GM19455 (cell line): ENCODE measurements around the gene CCDC40.

Experiments
- ATAC-seq: cut with Tn5 transposase; IDR thresholded peaks from one replicate; pipeline ENCODE4 v1.9.1; 2021; ENCODE audit not compliant: unreplicated experiment

The CCDC40 gene

DNA sequence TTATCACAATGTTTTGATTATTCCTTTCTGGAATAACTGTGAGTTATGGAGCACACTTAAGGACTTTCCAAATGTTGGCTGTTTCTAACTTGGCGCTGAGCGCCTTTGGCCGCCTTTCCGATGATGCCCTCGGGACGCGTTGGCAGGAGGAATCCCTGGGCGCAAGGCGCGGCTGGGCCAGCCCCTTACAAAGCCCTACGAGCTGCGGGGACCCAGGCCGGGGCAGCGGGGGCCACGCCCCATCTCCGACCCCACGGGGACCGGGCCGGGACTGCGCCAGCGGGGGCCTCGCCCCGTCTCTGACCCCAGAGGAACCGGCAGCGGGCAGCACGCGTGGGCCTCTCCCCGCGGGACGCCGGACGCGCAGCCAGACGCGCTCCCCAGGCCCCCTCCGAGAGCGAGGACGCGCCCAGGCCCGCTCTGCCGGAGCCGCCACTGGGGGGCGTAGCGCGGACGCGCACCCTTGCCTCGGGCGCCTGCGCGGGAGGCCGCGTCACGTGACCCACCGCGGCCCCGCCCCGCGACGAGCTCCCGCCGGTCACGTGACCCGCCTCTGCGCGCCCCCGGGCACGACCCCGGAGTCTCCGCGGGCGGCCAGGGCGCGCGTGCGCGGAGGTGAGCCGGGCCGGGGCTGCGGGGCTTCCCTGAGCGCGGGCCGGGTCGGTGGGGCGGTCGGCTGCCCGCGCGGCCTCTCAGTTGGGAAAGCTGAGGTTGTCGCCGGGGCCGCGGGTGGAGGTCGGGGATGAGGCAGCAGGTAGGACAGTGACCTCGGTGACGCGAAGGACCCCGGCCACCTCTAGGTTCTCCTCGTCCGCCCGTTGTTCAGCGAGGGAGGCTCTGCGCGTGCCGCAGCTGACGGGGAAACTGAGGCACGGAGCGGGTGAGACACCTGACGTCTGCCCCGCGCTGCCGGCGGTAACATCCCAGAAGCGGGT, 64.8 kb downstream of the CCDC40 start, which contains the start of gene GAA:
TSS of gene GAA (plus strand) at position 571 of the 935 bp plus-strand sequence. CDS start 3,006 bp downstream, outside the sequence.
- peak; percentile 79 for ATAC-seq

DNA sequence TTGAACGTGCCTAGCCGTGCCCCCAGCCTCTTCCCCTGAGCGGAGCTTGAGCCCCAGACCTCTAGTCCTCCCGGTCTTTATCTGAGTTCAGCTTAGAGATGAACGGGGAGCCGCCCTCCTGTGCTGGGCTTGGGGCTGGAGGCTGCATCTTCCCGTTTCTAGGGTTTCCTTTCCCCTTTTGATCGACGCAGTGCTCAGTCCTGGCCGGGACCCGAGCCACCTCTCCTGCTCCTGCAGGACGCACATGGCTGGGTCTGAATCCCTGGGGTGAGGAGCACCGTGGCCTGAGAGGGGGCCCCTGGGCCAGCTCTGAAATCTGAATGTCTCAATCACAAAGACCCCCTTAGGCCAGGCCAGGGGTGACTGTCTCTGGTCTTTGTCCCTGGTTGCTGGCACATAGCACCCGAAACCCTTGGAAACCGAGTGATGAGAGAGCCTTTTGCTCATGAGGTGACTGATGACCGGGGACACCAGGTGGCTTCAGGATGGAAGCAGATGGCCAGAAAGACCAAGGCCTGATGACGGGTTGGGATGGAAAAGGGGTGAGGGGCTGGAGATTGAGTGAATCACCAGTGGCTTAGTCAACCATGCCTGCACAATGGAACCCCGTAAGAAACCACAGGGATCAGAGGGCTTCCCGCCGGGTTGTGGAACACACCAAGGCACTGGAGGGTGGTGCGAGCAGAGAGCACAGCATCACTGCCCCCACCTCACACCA, 65.7 kb downstream of the CCDC40 start:
- peak; percentile 2 for ATAC-seq

DNA sequence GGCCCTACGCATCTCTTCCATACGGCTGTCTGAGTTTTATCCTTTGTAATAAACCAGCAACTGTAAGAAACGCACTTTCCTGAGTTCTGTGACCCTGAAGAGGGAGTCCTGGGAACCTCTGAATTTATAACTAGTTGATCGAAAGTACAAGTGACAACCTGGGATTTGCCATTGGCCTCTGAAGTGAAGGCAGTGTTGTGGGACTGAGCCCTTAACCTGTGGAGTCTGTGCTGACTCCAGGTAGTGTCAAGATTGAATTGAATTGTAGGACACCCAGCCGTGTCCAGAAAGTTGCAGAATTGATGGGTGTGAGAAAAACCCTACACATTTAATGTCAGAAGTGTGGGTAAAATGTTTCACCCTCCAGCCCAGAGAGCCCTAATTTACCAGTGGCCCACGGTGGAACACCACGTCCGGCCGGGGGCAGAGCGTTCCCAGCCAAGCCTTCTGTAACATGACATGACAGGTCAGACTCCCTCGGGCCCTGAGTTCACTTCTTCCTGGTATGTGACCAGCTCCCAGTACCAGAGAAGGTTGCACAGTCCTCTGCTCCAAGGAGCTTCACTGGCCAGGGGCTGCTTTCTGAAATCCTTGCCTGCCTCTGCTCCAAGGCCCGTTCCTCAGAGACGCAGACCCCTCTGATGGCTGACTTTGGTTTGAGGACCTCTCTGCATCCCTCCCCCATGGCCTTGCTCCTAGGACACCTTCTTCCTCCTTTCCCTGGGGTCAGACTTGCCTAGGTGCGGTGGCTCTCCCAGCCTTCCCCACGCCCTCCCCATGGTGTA, 66.4 kb downstream of the CCDC40 start:
- ATAC-seq, result no peak

DNA sequence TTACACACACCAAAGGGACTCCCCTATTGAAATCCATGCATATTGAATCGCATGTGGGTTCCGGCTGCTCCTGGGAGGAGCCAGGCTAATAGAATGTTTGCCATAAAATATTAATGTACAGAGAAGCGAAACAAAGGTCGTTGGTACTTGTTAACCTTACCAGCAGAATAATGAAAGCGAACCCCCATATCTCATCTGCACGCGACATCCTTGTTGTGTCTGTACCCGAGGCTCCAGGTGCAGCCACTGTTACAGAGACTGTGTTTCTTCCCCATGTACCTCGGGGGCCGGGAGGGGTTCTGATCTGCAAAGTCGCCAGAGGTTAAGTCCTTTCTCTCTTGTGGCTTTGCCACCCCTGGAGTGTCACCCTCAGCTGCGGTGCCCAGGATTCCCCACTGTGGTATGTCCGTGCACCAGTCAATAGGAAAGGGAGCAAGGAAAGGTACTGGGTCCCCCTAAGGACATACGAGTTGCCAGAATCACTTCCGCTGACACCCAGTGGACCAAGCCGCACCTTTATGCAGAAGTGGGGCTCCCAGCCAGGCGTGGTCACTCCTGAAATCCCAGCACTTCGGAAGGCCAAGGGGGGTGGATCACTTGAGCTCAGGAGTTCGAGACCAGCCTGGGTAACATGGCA, 67.1 kb downstream of the CCDC40 start:
- ATAC-seq, result no peak

DNA sequence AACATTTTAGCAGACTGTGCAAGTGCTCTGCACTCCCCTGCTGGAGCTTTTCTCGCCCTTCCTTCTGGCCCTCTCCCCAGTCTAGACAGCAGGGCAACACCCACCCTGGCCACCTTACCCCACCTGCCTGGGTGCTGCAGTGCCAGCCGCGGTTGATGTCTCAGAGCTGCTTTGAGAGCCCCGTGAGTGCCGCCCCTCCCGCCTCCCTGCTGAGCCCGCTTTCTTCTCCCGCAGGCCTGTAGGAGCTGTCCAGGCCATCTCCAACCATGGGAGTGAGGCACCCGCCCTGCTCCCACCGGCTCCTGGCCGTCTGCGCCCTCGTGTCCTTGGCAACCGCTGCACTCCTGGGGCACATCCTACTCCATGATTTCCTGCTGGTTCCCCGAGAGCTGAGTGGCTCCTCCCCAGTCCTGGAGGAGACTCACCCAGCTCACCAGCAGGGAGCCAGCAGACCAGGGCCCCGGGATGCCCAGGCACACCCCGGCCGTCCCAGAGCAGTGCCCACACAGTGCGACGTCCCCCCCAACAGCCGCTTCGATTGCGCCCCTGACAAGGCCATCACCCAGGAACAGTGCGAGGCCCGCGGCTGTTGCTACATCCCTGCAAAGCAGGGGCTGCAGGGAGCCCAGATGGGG, 68.0 kb downstream of the CCDC40 start:
- no peak for ATAC-seq

DNA sequence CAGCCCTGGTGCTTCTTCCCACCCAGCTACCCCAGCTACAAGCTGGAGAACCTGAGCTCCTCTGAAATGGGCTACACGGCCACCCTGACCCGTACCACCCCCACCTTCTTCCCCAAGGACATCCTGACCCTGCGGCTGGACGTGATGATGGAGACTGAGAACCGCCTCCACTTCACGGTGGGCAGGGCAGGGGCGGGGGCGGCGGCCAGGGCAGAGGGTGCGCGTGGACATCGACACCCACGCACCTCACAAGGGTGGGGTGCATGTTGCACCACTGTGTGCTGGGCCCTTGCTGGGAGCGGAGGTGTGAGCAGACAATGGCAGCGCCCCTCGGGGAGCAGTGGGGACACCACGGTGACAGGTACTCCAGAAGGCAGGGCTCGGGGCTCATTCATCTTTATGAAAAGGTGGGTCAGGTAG, 68.5 kb downstream of the CCDC40 start:
- no peak for ATAC-seq

DNA sequence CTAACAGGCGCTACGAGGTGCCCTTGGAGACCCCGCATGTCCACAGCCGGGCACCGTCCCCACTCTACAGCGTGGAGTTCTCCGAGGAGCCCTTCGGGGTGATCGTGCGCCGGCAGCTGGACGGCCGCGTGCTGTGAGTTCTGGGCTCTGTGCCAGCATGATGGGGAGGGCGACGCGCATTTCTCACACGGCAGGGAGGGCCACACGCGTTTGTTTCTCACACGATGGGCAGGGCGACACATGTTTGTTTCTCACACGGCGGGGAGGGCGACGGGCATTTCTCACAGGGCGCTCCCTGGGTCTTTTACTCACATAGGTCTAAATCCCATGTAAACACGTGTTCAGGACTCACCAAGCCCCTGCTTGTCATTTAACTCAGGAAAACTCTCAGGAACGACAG, 69.3 kb downstream of the CCDC40 start:
- ATAC-seq, result no peak

DNA sequence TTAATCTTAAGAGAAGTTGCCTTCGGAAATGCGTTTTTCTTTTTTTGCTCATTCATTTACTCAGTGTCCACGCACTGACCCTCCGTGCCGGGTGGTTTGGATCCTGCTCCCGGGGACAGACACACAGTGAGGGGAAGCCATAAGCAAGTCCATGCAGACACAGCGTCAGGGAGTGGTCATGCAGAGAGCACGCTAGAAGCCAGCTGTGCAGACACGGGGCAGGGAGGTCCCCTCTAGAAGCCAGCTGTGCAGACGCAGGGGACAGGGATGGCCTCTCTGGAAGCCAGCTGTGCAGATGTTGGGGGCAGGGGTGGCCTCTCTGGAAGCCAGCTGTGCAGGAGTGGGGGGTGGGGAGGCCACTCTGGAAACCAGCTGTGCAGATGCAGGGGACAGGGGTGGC, 69.7 kb downstream of the CCDC40 start:
- ATAC-seq, result no peak

DNA sequence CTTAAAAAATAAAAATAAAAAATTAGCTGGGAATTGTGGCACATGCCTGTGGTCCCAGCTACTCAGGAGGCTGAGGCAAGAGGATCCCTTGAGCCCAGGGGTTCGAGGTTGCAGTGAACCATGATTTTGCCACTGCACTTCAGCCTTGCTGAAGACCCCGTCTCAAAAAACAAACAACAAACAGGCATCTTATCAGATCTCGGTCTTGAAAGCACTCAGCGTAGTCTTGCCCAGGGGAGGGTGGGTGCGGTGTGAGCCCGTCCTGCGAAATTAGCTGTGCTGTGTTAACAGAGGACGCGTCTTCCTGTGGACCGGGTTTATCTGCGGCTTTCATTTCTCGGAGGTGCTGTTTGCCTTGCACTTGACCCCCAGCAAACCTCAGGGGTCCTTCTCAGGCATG, 70.3 kb downstream of the CCDC40 start:
- ATAC-seq, result no peak

DNA sequence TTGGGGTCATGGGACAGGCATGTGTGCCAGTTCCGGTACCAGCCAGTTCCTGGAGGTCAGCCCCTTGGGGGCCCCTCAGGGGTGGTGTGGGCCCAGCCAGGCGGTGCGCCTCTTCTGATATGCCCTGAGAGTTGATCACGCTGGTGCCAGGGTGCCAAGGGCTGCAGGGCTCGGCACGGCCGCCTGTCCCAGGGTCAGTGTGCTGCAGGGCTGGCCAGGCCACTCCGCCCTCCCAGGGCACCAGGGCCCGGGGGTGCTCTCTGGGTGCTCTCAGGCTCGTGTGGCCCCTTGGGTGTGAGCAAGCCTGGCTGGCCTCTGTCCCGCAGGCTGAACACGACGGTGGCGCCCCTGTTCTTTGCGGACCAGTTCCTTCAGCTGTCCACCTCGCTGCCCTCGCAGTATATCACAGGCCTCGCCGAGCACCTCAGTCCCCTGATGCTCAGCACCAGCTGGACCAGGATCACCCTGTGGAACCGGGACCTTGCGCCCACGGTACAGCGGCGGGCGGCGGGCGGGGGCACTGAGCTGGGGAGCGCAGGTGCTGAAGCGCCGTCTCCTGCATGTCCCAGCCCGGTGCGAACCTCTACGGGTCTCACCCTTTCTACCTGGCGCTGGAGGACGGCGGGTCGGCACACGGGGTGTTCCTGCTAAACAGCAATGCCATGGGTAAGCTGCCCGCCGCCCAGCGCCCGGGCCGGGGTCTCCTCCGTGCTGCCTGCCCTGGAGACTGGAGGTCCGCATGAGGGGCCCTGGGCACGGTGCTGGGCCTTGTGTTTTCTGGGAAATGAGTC, 71.0 kb downstream of the CCDC40 start:
- ATAC-seq, result no peak

DNA sequence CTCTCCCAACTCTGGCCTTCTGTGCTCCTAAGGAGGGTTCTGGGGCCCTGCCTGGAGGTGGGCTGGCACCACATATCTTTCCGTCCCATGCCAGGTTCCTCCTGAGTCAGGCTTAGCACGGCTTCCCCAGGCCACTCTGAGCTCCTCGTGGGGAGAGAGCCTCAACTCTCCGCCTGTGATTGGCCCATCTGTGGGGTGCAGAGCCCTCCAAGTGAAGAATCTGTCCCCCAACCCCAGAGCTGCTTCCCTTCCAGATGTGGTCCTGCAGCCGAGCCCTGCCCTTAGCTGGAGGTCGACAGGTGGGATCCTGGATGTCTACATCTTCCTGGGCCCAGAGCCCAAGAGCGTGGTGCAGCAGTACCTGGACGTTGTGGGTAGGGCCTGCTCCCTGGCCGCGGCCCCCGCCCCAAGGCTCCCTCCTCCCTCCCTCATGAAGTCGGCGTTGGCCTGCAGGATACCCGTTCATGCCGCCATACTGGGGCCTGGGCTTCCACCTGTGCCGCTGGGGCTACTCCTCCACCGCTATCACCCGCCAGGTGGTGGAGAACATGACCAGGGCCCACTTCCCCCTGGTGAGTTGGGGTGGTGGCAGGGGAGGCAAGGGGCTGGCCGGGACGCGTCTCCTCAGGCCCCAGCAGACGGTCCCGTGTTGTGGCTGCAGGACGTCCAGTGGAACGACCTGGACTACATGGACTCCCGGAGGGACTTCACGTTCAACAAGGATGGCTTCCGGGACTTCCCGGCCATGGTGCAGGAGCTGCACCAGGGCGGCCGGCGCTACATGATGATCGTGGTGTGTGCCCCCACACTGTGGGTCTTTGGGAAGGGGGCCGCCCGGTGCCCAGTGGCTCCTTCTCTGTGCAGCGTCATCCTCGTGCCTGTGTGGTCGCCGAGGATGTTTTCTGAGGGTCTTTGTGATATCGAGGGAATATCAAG, 71.9 kb downstream of the CCDC40 start:
- ATAC-seq, result no peak

DNA sequence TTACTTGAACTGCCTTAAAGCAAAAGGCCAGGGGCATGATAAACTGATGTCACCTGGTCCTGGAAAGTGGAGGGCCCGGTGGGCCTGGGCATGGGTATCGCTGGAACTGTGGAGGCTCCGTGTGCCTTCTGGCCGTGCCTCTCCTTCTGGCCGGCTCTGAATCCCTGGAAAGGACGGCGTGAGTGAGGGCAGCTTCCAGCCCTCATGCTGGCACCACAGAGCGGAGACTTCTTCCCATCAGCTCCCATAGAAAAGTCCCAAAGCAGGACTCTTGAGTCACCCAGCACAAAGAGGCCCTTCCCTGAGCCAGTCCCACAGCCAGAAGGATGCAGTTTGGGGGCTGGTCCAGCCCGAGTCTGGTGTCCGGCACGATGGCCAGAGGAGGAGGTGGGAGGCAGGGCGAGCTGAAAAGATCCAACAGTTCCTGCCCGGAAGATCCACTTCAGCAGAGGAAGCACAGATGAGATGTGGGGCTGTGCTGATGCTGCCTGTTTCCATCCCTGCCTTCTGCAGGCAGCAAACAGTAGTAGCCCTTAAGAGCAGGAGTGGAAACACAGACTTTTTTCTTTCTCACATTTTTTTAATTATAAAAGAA, 72.7 kb downstream of the CCDC40 start:
- ATAC-seq, result no peak

DNA sequence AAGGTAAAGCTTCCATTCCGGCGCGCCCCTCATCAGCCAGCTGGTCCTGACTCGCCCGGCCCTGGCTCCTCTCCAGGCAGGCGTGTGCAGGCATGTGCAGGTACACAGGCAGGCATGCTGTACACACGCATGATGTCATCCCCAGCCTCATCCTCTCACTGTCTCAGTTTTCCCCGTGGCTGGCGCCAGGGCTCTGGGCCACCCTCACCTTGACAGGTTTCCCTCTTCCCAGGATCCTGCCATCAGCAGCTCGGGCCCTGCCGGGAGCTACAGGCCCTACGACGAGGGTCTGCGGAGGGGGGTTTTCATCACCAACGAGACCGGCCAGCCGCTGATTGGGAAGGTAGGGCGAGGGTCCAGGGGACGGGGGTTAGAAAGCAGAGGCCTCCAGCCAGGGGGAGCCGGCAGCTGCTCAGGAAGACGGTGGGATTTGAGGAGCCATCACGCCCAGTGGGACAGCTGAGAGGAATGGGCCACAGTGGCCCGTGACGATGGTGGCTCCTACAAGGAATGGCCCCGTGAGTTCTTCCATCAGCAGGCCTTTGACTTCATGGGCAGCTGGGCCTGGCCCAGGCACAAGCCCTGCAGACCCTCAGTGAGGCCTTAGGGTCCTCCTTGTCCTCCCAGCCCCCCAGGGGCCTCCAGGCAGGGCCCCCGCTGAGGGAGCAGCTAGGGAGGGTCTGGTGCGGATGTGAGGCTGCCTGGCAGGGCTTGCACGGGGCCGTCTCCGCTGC, 73.4 kb downstream of the CCDC40 start:
- ATAC-seq, result no peak

DNA sequence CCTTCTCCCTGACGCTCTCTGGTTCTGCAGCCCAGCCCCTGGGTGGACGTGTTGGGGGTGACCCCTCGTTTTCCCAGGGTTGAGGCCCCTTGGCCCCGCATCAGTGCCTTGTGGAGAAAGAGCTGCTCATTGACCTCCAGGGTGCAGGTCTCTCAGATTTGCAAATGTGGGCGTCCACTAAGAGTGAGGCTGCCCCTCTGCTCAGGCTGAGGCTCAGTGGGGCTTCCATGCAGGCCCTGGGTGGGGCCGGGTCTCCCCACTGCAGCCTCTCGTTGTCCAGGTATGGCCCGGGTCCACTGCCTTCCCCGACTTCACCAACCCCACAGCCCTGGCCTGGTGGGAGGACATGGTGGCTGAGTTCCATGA, 74.0 kb downstream of the CCDC40 start:
- no peak for ATAC-seq

DNA sequence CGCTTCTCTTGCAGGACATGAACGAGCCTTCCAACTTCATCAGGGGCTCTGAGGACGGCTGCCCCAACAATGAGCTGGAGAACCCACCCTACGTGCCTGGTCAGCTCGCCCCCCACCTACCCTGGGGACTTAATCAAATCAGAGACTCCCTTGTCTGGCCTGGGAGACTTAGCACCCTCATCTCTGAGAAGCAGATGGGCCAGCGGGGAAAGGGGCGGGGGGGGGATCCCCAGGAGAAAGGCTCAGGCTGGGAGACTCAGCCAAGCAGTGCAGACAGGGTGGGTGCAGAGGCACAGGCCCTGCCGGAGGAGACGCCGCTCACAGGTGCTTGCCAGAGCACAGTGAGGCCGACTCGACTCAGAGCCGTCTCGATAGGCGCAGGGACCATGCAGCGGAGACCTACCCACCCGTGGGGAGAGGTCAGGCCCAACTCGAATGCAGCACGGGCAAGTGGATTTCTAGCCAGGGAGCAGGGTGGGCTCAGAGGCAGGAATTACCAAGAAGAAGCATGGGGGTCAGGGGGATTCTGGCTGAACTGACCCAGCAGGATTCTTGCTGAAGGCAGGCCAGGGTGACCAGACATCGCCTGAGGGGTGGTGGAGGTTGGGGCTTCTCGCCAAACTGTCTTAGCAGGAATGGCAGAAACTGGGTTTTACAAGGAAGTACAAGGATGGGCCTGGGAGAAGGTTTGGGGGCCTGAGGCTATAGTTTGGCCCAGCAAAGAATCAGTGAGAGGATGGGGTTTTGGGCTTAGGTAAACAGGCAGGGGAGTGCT, 74.7 kb downstream of the CCDC40 start:
- no peak for ATAC-seq

DNA sequence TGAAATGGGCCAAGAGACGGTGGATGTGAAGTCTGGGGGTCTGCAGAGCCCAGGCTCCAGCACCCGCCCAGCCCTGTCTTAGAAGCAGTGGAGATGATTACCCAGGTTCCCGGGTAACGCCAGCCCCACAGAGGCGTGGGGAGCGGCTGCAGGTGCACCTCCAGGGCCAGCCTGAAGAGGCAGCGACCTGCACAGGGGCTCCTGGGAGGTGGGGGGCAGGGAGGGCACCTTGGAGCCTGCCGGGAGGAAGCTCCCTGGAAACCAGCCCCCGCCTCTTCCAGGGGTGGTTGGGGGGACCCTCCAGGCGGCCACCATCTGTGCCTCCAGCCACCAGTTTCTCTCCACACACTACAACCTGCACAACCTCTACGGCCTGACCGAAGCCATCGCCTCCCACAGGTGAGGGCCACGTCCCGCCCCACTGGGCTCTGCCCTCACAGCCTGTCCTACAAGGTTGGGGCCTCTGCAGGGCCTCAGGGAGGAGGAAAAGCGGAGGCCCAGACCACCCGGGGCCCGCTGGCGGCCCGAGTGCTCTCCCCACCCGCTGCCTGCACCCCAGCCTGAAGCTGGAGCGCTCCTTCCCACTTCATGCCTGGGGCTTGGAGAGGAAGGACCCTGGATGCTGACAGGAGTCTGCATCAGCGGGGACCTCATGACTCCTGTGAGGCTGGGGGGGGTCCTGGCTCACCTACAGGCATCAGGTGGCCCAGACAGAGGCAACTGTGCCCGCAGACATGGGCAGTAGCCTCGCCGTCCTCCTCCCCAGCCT, 75.4 kb downstream of the CCDC40 start:
- no peak for ATAC-seq
